GM12878 (cell line): ENCODE data around the gene PPIG. TPM values are rescaled to one million over a fixed set of nuclear protein-coding genes. Genes with fewer than 3 reads are reported as not detected.
"Not testable (repeated sequence)": the region's sequence is repeated elsewhere in the genome, so short reads cannot be mapped to it uniquely, and the experiment has no call there.

ENCODE experiments used
- ATAC-seq: fragments of 200-7000 bp; cut with Tn5 transposase; 3 replicates; pipeline ENCODE4 v1.9.1; 2020; ENCODE audit warnings: mild to moderate bottlenecking, moderate library complexity
- BruUV-seq: library from RNA; stranded (reverse); fragments of 400-500 nt; replicated peaks from 2 replicates; lab custom pipeline; 2021; lab: Mats Ljungman, UMichigan
- CTCF ChIA-PET: fragments of 300-600 bp; sonication (Branson Sonifier 250); formaldehyde crosslinking; extraction: SDS; loops from one replicate; lab custom pipeline; 2021; ENCODE audit warnings: inconsistent platforms; lab: Yijun Ruan, JAX
- POLR2A ChIA-PET: fragments of 350-600 bp; formaldehyde crosslinking; extraction: SDS; loops from one replicate; lab custom pipeline; 2021; ENCODE audit warnings: inconsistent platforms; lab: Charles Lee
- RAD21 ChIA-PET: fragments of 300-600 bp; sonication (Branson Sonifier 250); formaldehyde crosslinking; loops from one replicate; lab custom pipeline; 2023; ENCODE audit warnings: antibody characterized with exemption; ENCODE audit not compliant: unreplicated experiment; lab: Charles Lee
- SMC1A ChIA-PET: fragments of 300-600 bp; sonication (Branson Sonifier 250); formaldehyde crosslinking; loops from one replicate; lab custom pipeline; 2023; ENCODE audit not compliant: unreplicated experiment, uncharacterized antibody; lab: Charles Lee
- DNase-seq: peaks from one replicate; pipeline ENCODE4 v3.0.0-alpha.2; 2011; ENCODE audit warnings: low read depth, low spot score
- FAIRE-seq: peaks from 3 replicates; lab custom pipeline; 2011; peaks lifted over from hg19 to GRCh38; lab: Jason Lieb, UNC
- H2AFZ ChIP-seq: 2 replicates; pipeline ENCODE4 v1.6.0; 2011; ENCODE audit warnings: low read depth, low read length, control low read depth; ENCODE audit not compliant: control insufficient read depth
- H3K27ac ChIP-seq: 2 replicates; pipeline ENCODE4 v1.5.1; 2011; ENCODE audit warnings: control low read depth; ENCODE audit not compliant: control insufficient read depth, insufficient read depth
- H3K27me3 ChIP-seq, 2 experiments: replicated peaks in 1 of 2; 2 replicates each; pipeline versions ENCODE4 v1.6.0 to v1.6.1; 2011; ENCODE audit warnings: low read length in 1 of 2; ENCODE audit not compliant: control insufficient read depth in 2 of 2, insufficient read depth in 2 of 2
- H3K36me3 ChIP-seq, 2 experiments: 2 replicates each; pipeline ENCODE4 v1.5.1; 2011; ENCODE audit warnings: low read length in 1 of 2; ENCODE audit not compliant: control insufficient read depth in 2 of 2, insufficient read depth in 2 of 2
- H3K4me1 ChIP-seq: 2 replicates; pipeline ENCODE4 v1.6.1; 2011; ENCODE audit warnings: mild to moderate bottlenecking, low read length, moderate library complexity, mixed read lengths; ENCODE audit not compliant: control insufficient read depth, insufficient read depth
- H3K4me2 ChIP-seq: 2 replicates; pipeline ENCODE4 v1.6.0; 2011; ENCODE audit warnings: control low read depth; ENCODE audit not compliant: control insufficient read depth, insufficient read depth
- H3K4me3 ChIP-seq: fragments of 200-600 bp; sonication (generic); 2 replicates; pipeline ENCODE4 v1.5.1; 2016
- H3K79me2 ChIP-seq: 2 replicates; pipeline ENCODE4 v1.6.0; 2011; ENCODE audit warnings: low read length; ENCODE audit not compliant: control insufficient read depth, insufficient read depth
- H3K9ac ChIP-seq: 2 replicates; pipeline ENCODE4 v1.8.0; 2011; ENCODE audit warnings: low read length, control low read depth, mixed read lengths; ENCODE audit not compliant: control insufficient read depth, insufficient read depth
- H3K9me3 ChIP-seq: replicated peaks from 3 replicates; pipeline ENCODE4 v1.5.1; 2011; ENCODE audit warnings: mild to moderate bottlenecking, low read length; ENCODE audit not compliant: control insufficient read depth, insufficient read depth
- H4K20me1 ChIP-seq: 2 replicates; pipeline ENCODE4 v1.6.0; 2011; ENCODE audit not compliant: control insufficient read depth, insufficient read depth
- WGBS: methylation state at CpG from one replicate; pipeline ENCODE4 v1.1.6; 2016; ENCODE audit warnings: low lambda C conversion rate; ENCODE audit not compliant: insufficient replicate concordance, insufficient coverage; ENCODE audit errors: missing lambda C conversion rate; 5-methylcytosine and 5-hydroxymethylcytosine counted together
- in situ Hi-C: fragments of 300-500 bp; cut with MboI; formaldehyde crosslinking; loops from 9 replicates; pipeline ENCODE4 v1.14.3; 2018; ENCODE audit warnings: mixed read lengths
- intact Hi-C: fragments of 100-400 bp; cut with micrococcal nuclease; formaldehyde crosslinking; loops from one replicate; pipeline ENCODE4 v1.14.2; 2022; ENCODE audit not compliant: unreplicated experiment
- polyA plus RNA-seq, 11 experiments: library from polyadenylated mRNA; depleted of rRNA in 4 of 11; unstranded in 6 of 11; stranded (reverse) in 5 of 11; fragments of >200 nt; fragmentation: Nextera tagmentation in 4 of 11; fragmentation: Illumina TruSeq in 1 of 11; extraction: Ambion mirVana in 4 of 11; extraction: Trizol in 1 of 11; gene quantifications; 1 replicate in 1 of 11; 2 replicates in 10 of 11; pipeline versions ENCODE4 v1.2.1 to v1.2.3, GENCODE V29; 2011 to 2016; ENCODE audit warnings: inconsistent platforms in 2 of 11, missing spikeins in 2 of 11, low read depth in 1 of 11
- total RNA-seq, 4 experiments: library from RNA; depleted of rRNA in 3 of 4; stranded (reverse); fragments of >200 nt in 3 of 4; fragmentation: Illumina TruSeq in 1 of 4; extraction: Trizol in 1 of 4; gene quantifications; 2 replicates each; pipeline versions ENCODE4 v1.2.1 to v1.2.3, GENCODE V29; 2013 to 2021

The PPIG gene
- total and polyA plus RNA-seq, 10 of the 15 experiments (the other 5 are each of a cell fraction or from before 2014, with no cell fraction given) = 22.3 to 147 (median 95.2) TPM

- in situ Hi-C loops, H3K9me3 ChIP-seq, intact Hi-C loops, RAD21 ChIA-PET, DNase-seq, CTCF ChIA-PET, H4K20me1 ChIP-seq, H3K27ac ChIP-seq, FAIRE-seq, H3K4me2 ChIP-seq, BruUV-seq, H3K4me1 ChIP-seq, H3K36me3 ChIP-seq, POLR2A ChIA-PET, SMC1A ChIA-PET, ATAC-seq, H3K27me3 ChIP-seq, H3K79me2 ChIP-seq, H3K4me3 ChIP-seq, H3K9ac ChIP-seq, H2AFZ ChIP-seq: not testable (repeated sequence)
- 35% methylated on average over 4 of the region's 4 CpGs for WGBS
Observed at GRCh38 chr2:169686825-169687224, 102.7 kb downstream of the PPIG start.

DNA sequence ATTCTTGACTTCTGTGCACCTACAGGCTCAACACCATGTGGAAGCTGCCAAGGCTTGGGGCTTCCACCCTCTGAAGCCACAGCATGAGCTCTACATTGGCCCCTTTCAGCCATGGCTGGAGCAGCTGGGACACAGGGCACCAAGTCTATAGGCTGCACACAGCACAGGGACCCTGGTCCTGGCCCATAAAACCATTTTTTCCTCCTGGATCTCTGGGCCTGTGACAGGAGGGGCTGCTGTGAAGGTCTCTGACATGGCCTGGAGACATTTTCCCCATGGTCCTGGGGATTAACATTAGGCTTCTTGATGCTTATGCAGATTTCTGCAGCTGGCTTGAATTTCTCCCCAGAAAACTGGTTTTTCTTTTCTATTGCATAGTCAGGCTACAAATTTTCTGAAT is 103.8 kb downstream of the PPIG start:
- intact Hi-C loops, RAD21 ChIA-PET, H3K9ac ChIP-seq, H3K4me1 ChIP-seq, BruUV-seq, H4K20me1 ChIP-seq, H3K36me3 ChIP-seq, H3K9me3 ChIP-seq, H2AFZ ChIP-seq, H3K4me3 ChIP-seq, FAIRE-seq, H3K4me2 ChIP-seq, in situ Hi-C loops, H3K79me2 ChIP-seq, CTCF ChIA-PET, H3K27ac ChIP-seq, POLR2A ChIA-PET, H3K27me3 ChIP-seq, DNase-seq, SMC1A ChIA-PET, ATAC-seq: not testable (repeated sequence)
